HG03521 (cell line): ENCODE measurements around the gene CAPZB.

Experiments used
- ATAC-seq: cut with Tn5 transposase; IDR thresholded peaks from one replicate; pipeline ENCODE4 v1.9.1; 2021; ENCODE audit warnings: mild to moderate bottlenecking, moderate library complexity; ENCODE audit not compliant: unreplicated experiment

Gene CAPZB

DNA sequence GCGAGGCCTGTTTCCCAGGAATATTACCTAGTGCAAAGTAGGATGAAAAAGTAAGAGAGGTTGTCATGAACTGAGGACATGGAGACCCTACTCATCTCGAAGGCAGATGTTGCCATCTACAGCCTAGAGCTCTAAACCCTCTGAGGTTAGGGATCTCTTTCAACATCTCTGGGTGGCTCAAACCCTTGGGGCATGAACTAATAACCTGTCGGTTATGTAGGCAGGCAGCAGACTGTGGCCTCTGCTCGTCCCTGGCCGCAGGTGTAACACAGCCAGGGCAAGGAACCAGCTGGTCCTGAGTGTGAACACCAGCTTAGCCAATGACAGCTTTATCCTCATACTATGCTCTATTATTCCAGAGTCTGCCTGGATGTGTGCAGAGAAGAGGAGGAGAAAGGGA is 13.2 kb downstream of the CAPZB start:
- no peak for ATAC-seq

- no peak for ATAC-seq
Measured at GRCh38 chr1:19469004-19469403, 16.3 kb downstream of the CAPZB start.

DNA sequence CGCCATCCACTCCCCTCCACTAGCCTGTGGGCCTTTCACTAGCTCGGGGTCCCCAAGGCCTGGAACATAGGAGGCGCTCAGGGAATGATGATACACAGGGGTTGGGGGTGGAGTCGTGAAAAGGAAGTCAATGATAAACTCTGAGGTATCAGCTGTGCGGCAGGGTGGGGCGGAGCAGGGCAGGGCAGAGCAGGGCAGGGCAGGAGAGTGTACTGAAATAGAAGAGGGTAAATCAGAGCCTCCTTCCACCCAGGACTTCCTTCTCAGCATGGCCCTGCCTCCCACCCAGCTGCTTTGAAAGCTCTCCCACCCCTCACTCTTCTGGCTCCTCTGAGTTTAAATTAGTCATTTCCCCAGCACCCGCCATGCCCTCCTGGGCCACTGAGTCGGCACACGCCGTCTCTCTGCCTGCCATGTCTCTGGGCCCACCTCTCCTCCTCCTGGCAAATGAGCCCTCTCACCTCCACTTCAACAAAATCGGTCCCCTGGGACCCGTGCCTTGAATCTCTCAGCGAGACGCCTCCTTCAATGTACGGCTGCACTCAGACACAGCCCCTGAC is 16.9 kb downstream of the CAPZB start:
- ATAC-seq: no peak

DNA sequence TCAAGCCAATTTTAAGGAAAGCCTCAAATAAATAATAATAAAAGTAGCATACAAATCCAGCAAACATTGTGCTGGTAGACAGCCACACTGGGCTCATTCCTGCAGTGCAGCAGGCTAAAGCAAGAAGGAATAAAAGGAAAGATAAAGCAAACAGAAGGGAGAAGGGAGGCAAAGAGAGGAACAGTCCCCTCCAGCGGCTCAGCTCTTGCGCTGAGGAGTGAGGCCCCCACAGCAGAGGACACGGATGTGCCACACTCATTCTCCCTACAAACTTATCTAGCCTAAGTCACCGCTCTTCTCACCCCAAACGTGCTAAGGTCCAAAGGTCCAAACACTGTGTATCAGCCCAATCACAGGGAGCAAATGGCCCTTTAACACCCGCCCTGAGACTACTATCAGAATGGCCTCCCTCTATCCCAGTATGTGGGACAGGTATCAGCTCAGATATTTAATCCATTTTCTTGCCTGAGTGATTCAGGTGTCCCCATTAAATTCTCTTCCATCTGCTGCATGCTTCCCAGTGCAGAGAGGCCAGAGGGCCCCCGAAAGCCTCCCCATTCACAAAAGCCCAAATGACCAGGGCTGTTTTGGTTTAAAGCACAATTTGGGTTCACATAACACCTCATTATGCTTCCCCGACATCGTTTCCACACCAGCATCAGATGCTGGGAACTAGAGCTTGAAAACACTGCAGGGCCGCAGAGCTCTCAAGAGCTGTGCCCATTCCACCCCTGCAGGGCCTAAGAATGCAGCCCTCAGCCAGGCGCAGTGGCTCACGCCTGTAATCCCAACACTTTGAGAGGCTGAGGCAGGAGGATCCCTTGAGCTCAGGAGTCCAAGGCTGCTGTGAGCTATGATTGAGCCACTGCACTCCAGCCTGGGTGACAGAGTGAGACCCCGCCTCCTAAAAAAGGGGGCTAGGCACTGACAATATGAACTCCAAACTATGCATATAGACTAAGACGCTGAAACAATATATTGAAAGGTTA is 17.8 kb downstream of the CAPZB start:
- no peak for ATAC-seq

DNA sequence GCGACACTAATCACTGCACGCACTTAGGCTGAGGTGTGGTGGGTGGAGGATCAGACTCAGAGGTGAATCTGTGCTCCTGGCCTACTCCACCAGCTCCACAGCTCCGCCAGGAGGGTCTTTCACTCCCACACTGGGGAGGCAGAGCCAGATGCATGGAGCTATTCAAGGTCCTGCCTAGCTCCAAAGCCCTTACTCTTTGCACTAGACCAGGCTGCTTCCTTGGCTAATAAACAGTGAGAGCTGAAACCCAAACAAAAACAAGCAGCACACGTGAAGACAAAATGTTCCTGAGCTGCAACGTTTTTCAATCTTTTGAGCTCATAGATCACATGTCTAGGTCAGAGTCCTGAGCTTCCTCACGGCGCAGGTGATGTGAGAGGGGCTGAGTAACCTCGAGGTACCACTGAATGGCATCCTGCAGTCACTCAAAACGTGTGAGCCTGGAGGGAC is 19.2 kb downstream of the CAPZB start:
- no peak for ATAC-seq

DNA sequence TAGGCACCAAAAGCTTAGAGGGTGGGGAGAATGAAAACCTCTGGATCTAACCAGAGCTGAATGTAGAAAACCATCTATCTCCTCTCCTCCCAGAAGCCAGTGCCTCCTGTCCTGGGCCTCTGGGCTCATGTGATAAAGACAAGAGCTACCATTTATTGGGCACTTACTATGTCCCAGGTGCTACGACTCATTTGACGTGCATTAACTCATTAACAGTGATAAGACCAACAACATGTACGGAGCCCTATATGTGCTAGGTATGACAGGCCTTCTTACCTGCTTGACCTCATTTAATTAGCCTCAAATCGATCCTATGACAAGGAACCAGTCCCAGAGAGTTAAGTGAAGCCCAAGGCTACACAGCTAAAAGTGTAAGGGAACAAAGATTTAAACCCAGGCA is 19.7 kb downstream of the CAPZB start:
- no peak for ATAC-seq

DNA sequence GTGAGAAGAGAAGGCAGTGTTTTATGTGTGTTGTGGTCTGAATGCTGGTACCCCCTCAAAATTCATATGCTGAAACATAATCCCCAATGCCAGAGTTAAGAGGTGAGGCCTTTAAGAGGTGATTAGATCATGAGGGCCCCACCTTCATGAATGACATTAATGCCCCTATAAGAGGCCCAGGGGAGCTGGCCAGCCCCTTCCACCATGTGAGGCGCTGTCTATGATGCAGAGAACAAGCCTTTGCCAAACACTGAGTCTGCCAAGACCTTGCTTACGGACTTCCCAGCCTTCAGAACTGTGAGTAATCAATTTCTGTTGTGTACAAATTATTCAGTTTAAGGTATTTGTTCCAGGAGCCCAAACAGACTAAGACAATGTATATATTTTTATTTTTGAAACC is 20.2 kb downstream of the CAPZB start:
- no peak for ATAC-seq

DNA sequence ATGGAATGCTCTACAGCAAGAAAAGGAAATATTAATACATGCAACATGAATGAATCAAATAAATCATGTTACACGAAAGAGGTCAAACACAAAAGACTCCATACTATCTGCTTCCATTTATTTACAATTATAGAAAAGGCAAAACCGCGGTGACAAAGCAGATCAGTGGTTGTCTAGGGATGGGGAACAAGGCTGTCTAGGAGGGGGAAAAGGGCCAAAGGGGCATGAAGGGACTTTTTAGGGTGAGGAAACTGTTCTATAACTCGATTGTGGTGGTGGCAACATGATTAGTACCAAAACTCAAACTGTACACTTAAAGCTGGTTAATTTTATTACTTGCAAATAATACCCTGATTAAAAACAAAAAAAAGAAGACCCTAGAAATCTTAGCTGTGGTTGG is 20.6 kb downstream of the CAPZB start:
- no peak for ATAC-seq

GRCh38 chr1:19463504-19463803 is 21.9 kb downstream of the CAPZB start:
- ATAC-seq: no peak

DNA sequence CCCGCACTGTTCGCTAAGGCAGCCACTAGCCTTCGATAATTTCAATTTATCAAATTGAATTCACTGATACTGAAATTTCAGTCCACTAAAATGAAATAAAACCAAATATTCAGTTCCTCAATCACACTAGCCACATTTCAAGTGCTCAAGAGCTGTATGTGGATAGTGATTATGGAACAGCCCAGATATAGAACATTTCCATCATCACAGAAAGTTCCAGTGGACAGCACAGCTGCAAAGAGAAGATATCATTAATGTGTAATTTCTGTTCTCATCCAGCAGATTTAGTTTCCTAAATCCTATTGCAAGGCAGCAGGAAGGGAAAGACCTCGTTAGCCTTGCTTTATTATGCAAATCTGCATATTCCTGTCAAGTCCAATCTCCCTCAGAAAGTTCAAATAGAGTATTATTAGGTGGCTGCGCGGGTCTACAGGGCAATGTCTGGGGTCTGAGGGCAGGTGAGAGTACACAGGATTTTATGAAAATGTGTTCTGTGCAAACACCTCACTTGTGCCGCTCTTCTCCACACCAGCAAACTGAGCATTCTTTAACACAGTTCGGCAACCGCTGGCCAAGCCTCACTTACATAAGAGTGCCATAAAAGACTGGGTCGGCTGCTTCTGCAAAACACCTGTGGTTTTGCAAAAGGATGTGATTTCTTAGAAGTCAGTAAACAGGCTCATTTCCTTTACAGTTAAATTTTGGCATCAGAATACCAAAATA is 22.4 kb downstream of the CAPZB start:
- peak; percentile 43 for ATAC-seq

DNA sequence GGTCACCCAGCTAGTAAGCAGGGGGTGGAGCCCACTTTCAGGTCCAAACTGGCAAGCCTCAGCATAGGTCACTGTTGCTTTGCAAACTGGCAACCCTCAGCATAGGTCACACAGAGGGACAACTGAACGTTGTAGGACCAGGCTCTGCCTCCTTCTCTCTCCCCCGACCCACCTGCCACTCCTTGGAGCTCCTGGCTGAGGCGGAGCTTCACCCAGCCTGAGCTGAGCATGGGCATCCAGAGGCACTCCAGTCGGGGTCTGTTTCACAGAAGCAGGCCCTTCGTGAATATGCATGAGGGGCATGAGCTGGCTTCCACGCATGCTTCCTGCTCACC is 24.2 kb downstream of the CAPZB start:
- ATAC-seq: no peak

- no peak for ATAC-seq
Measured at GRCh38 chr1:19460535-19461219, 24.7 kb downstream of the CAPZB start.

DNA sequence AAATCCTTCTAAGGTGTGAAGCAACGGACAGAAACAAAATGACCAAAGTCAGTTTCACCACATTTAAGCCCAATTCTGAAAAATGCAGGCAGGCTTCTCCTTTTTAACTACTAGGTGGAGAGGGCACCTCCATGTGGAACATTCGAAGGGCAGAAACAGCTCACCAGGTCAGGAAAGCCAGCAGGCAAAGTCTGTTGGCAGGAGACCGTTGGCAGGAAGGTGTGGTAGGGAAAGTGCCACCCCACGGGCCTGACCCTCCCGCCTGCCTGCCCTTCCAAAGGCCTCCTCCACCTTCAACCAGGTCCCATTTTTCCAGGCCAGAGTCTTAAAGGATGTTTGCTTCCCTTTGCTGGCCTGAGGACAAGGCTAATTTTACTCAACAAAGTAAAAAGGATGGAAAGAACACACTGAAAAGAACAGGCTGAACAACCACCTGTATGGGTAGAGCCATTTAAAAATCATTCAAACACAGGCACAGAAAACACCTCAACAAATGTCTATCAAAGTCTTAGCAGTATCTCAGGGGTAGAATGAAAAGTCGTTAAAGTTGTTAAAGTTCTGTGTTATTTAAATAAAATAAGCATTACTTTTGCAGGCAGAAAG is 26.4 kb downstream of the CAPZB start:
- no peak for ATAC-seq

DNA sequence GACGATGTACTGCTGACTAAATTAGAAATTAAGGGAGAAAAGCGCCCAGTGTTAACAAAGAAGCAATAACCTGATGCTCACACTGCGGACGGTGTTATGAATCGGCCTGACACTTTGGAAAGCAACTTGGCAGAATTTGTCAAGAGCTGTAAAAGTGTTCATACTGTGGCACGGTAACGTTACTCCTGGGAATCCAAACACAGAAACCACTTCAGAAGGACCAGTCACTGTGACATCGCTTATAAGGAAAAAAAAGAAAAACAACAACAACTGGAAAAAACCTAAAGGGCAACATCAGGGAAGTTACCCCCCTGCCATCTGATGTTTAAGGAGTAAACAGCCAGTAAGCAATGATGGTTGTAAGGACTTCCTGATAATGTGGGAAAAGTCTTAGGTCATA is 27.7 kb downstream of the CAPZB start:
- ATAC-seq: no peak

DNA sequence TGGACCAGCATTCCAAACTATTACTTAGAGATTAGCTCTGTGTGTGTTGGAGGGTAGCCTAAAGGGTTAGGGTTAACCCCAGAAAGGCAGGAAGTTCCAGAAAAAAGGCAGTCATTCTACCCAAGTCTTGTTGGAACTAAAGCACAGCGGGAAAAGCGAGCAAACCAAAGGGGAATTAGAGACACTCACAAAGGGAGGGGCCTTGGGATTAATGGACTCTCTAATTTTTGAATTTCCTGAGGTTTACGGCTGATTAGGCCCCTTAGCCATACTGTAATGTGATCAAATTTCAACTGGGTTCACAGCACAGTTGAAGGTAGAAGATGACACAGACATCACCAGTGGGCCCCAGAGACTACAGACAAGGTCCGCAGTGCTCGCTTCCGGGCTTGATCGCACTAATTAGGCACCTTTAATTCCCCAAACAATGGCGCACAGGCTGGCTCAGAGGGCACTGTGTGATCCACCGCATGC is 28.3 kb downstream of the CAPZB start:
- ATAC-seq: no peak

GRCh38 chr1:19455353-19455752 is 30.0 kb downstream of the CAPZB start:
- no peak for ATAC-seq

DNA sequence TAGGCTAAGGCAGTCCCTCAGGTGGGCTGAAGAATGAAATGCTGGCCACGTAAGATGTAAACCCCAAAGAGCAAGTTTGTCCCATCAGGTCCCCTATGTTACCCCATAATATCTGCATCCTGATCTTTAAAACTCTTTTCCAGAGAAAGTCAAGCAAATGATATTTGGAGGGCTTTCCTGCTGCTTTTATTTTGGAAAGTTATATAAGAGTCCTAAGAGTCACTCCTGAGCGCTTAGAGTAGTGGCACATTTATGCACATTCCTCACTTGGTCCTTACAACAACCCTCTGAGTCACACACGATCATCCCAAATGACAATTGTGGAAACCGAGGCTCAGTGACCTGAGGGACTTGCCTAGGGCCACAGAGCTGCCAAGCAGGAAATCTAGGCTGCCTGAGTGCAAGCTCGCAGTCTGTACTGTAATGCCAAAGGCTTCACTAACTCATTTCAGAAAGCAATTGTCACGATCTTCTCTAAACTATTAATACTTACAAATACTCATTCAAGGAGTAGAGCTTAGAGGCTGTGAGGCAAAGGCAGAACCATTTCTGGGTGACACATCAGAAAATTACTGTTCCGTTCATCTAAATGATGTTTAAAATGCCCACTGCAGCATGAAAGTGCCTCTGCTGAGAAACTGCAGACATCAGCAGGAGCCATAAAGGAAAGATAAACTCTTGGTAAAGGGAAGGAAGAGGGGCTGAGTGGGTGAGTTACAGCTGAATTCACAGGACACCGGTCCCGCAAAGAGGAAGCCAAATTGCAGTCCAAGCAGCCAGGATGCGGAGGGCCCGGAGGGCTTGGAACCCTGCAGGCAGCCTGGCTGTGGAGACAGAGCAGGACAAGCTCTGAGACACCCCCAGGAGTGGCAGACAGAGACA is 30.8 kb downstream of the CAPZB start:
- ATAC-seq: no peak

GRCh38 chr1:19453741-19454201 is 31.6 kb downstream of the CAPZB start:
- ATAC-seq: no peak

GRCh38 chr1:19452221-19452663 is 33.1 kb downstream of the CAPZB start:
- no peak for ATAC-seq
